ENCODE data around the gene MRPS22. TPM values are rescaled to one million over a fixed set of nuclear protein-coding genes. Genes with fewer than 3 reads are reported as not detected.
A peak's percentile ranks its signal among the peaks of the same experiment; 100 is the strongest.

The MRPS22 gene
- total and polyA plus RNA-seq, 9 of the 15 experiments (the other 6 are each of a cell fraction or from before 2014, with no cell fraction given), result 148 to 397 (median 229) TPM

- TF ChIP-seq, protein P1, sequence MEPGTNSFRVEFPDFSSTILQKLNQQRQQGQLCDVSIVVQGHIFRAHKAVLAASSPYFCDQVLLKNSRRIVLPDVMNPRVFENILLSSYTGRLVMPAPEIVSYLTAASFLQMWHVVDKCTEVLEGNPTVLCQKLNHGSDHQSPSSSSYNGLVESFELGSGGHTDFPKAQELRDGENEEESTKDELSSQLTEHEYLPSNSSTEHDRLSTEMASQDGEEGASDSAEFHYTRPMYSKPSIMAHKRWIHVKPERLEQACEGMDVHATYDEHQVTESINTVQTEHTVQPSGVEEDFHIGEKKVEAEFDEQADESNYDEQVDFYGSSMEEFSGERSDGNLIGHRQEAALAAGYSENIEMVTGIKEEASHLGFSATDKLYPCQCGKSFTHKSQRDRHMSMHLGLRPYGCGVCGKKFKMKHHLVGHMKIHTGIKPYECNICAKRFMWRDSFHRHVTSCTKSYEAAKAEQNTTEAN (CRISPR knock-in tag; IDR thresholded peaks at IDR 0.05), result no peak
- TF ChIP-seq RREB1 (CRISPR knock-in tag; IDR thresholded peaks at IDR 0.05) (0 out of 2 replicates have a peak, but pooled peaks have one; percentile 64), CSDE1 (IDR thresholded peaks at IDR 0.05) (no peak), POLR2A (conservative IDR thresholded peaks at IDR 0.05) (no peak), CC2D1A (IDR thresholded peaks at IDR 0.05) (no peak), L3MBTL2 (IDR thresholded peaks at IDR 0.05) (no peak), HDAC6 (IDR thresholded peaks at IDR 0.05; ENCODE audit: low read depth, low read length) (no peak), ZNF253 (CRISPR knock-in tag; conservative IDR thresholded peaks at IDR 0.05) (no peak), COPS2 (conservative IDR thresholded peaks at IDR 0.05) (no peak), SPI1 (IDR thresholded peaks at IDR 0.05; ENCODE audit: borderline replicate concordance, low read depth, low read length) (no peak), ZSCAN29 (IDR thresholded peaks at IDR 0.05) (no peak), RB1 (IDR thresholded peaks at IDR 0.05; ENCODE audit: low read depth) (0 out of 2 replicates have a peak, but pooled peaks have one; percentile 34)
Measured at GRCh38 chr3:139319428-139320402, 24.1 kb upstream of the MRPS22 start (continued).
